ENCODE results near the gene ABCF3.
"Not testable (repeated sequence)": the region's sequence is repeated elsewhere in the genome, so short reads cannot be mapped to it uniquely, and the experiment has no call there.

The ABCF3 gene

GRCh38 chr3:184186184-184186901 is at the start of gene ABCF3:
ABCF3 (plus strand) TSS chr3:184186199; CDS start chr3:184186208, 9 bp downstream.
- peak; percentile 37 for DNase-seq

GRCh38 chr3:184140436-184140835 is 45.6 kb upstream of the ABCF3 start:
- no peak for DNase-seq

- no peak for DNase-seq
Observed at GRCh38 chr3:184142199-184142598, 43.8 kb upstream of the ABCF3 start.

GRCh38 chr3:184143327-184143726 is 42.7 kb upstream of the ABCF3 start:
- DNase-seq = no peak

GRCh38 chr3:184144505-184144904 is 41.5 kb upstream of the ABCF3 start:
- DNase-seq = no peak

- peak; percentile 42 for DNase-seq
Observed at GRCh38 chr3:184145111-184145524, 40.9 kb upstream of the ABCF3 start.

- no peak for DNase-seq
Observed at GRCh38 chr3:184145751-184146270, 40.2 kb upstream of the ABCF3 start.

GRCh38 chr3:184148076-184148475 is 37.9 kb upstream of the ABCF3 start:
- DNase-seq = no peak

- no peak for DNase-seq
Observed at GRCh38 chr3:184149123-184149522, 36.9 kb upstream of the ABCF3 start.

- not testable (repeated sequence) for DNase-seq
Observed at GRCh38 chr3:184149770-184150169, 36.2 kb upstream of the ABCF3 start.

GRCh38 chr3:184154885-184155643 is 30.9 kb upstream of the ABCF3 start, which contains the start of gene DVL3:
DVL3 (plus strand) TSS chr3:184155377; CDS start chr3:184155636, 259 bp downstream.
- DNase-seq = peak; percentile 47

GRCh38 chr3:184155644-184156521 is 30.1 kb upstream of the ABCF3 start:
- peak; percentile 72 for DNase-seq

- DNase-seq = no peak
Observed at GRCh38 chr3:184156522-184156955, 29.5 kb upstream of the ABCF3 start.

GRCh38 chr3:184157206-184157605 is 28.8 kb upstream of the ABCF3 start:
- no peak for DNase-seq

- no peak for DNase-seq
Observed at GRCh38 chr3:184158404-184158803, 27.6 kb upstream of the ABCF3 start.

GRCh38 chr3:184160456-184160855 is 25.5 kb upstream of the ABCF3 start:
- no peak for DNase-seq

GRCh38 chr3:184162571-184163070 is 23.4 kb upstream of the ABCF3 start:
- DNase-seq = not testable (repeated sequence)

- no peak for DNase-seq
Observed at GRCh38 chr3:184164648-184165330, 21.2 kb upstream of the ABCF3 start.

- no peak for DNase-seq
Observed at GRCh38 chr3:184165543-184165942, 20.5 kb upstream of the ABCF3 start.

GRCh38 chr3:184166671-184167070 is 19.3 kb upstream of the ABCF3 start:
- no peak for DNase-seq

GRCh38 chr3:184167786-184168185 is 18.2 kb upstream of the ABCF3 start:
- DNase-seq = no peak
